M059J (cell line): ENCODE data around the gene MEIS1. TPM values are rescaled to one million over a fixed set of nuclear protein-coding genes. Genes with fewer than 3 reads are reported as not detected.
A peak's percentile ranks its signal among the peaks of the same experiment; 100 is the strongest.

ENCODE experiments used
- DNase-seq: peaks from one replicate; pipeline ENCODE4 v3.0.0-alpha.2; 2012; ENCODE audit warnings: low read depth
- total RNA-seq: library from RNA; depleted of rRNA; stranded (reverse); fragments of >200 nt; shearing (Covaris generic); gene quantifications from 2 replicates; pipeline ENCODE4 v1.2.3, GENCODE V29; 2014

The MEIS1 gene
- total RNA-seq, 1 experiment from 2014 or later: 3.4 TPM

GRCh38 chr2:66535574-66536289 is 100.8 kb downstream of the MEIS1 start:
- DNase-seq: no peak

GRCh38 chr2:66536290-66536673 is 101.4 kb downstream of the MEIS1 start:
- no peak for DNase-seq

- DNase-seq: no peak
Observed at GRCh38 chr2:66536997-66537396, 102.1 kb downstream of the MEIS1 start.

- DNase-seq: no peak
Observed at GRCh38 chr2:66538291-66538690, 103.4 kb downstream of the MEIS1 start.

GRCh38 chr2:66539452-66539851 is 104.5 kb downstream of the MEIS1 start:
- DNase-seq: no peak

GRCh38 chr2:66541646-66542045 is 106.7 kb downstream of the MEIS1 start:
- no peak for DNase-seq

- DNase-seq: no peak
Observed at GRCh38 chr2:66543257-66543767, 108.4 kb downstream of the MEIS1 start.

- DNase-seq: no peak
Observed at GRCh38 chr2:66544258-66544657, 109.3 kb downstream of the MEIS1 start.

- no peak for DNase-seq
Observed at GRCh38 chr2:66545258-66545657, 110.3 kb downstream of the MEIS1 start.

- no peak for DNase-seq
Observed at GRCh38 chr2:66547118-66547517, 112.2 kb downstream of the MEIS1 start.

- no peak for DNase-seq
Observed at GRCh38 chr2:66547887-66548286, 113.0 kb downstream of the MEIS1 start.

- no peak for DNase-seq
Observed at GRCh38 chr2:66548422-66548821, 113.5 kb downstream of the MEIS1 start.

GRCh38 chr2:66550826-66551225 is 115.9 kb downstream of the MEIS1 start:
- no peak for DNase-seq

GRCh38 chr2:66553370-66553769 is 118.4 kb downstream of the MEIS1 start:
- DNase-seq: no peak

- no peak for DNase-seq
Observed at GRCh38 chr2:66555091-66555490, 120.2 kb downstream of the MEIS1 start.

GRCh38 chr2:66555501-66556324 is 120.8 kb downstream of the MEIS1 start:
- no peak for DNase-seq

GRCh38 chr2:66559672-66560071 is 124.7 kb downstream of the MEIS1 start:
- DNase-seq: no peak

- no peak for DNase-seq
Observed at GRCh38 chr2:66560683-66561082, 125.8 kb downstream of the MEIS1 start.

- DNase-seq: peak; percentile 67
Observed at GRCh38 chr2:66561645-66562303, 126.8 kb downstream of the MEIS1 start.

GRCh38 chr2:66562304-66562685 is 127.4 kb downstream of the MEIS1 start:
- no peak for DNase-seq

GRCh38 chr2:66563473-66563872 is 128.5 kb downstream of the MEIS1 start:
- DNase-seq: no peak

- no peak for DNase-seq
Observed at GRCh38 chr2:66565291-66565690, 130.4 kb downstream of the MEIS1 start.
